Prostate gland (tissue), 2 donors: Measurements from ENCODE around the gene LRRC32.

Experiments
- POLR2AphosphoS5 ChIP-seq: sonication (generic); formaldehyde crosslinking; IDR thresholded peaks from one replicate; pipeline ENCODE4 v1.6.1; 2017; ENCODE audit warnings: antibody characterized with exemption
- TF ChIP-seq, protein P1 (sequence below), 4 experiments: fragments of 200-600 bp in 2 of 4; fragments of 450-650 bp in 2 of 4; sonication (generic) in 2 of 4; IDR thresholded peaks; 1 replicate in 3 of 4; 2 replicates in 1 of 4; pipeline ENCODE4 v1.5.1; 2016 to 2019; ENCODE audit warnings: antibody characterized with exemption in 4 of 4, mild to moderate bottlenecking in 2 of 4, moderate library complexity in 2 of 4

GRCh38 chr11:76695133-76695532, 24.6 kb upstream of the LRRC32 start:
- TF ChIP-seq POLR2AphosphoS5, result no peak
- TF ChIP-seq, protein P1, sequence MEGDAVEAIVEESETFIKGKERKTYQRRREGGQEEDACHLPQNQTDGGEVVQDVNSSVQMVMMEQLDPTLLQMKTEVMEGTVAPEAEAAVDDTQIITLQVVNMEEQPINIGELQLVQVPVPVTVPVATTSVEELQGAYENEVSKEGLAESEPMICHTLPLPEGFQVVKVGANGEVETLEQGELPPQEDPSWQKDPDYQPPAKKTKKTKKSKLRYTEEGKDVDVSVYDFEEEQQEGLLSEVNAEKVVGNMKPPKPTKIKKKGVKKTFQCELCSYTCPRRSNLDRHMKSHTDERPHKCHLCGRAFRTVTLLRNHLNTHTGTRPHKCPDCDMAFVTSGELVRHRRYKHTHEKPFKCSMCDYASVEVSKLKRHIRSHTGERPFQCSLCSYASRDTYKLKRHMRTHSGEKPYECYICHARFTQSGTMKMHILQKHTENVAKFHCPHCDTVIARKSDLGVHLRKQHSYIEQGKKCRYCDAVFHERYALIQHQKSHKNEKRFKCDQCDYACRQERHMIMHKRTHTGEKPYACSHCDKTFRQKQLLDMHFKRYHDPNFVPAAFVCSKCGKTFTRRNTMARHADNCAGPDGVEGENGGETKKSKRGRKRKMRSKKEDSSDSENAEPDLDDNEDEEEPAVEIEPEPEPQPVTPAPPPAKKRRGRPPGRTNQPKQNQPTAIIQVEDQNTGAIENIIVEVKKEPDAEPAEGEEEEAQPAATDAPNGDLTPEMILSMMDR (IDR thresholded peaks at IDR 0.05), result no peak
